Measurements from ENCODE around the gene UGT1A10. TPM values are rescaled to one million over a fixed set of nuclear protein-coding genes. Genes with fewer than 3 reads are reported as not detected.

UGT1A10 gene
- total and polyA plus RNA-seq, 2 of the 13 experiments (the other 11 are each of a cell fraction or from before 2014, with no cell fraction given) = not detected

DNA sequence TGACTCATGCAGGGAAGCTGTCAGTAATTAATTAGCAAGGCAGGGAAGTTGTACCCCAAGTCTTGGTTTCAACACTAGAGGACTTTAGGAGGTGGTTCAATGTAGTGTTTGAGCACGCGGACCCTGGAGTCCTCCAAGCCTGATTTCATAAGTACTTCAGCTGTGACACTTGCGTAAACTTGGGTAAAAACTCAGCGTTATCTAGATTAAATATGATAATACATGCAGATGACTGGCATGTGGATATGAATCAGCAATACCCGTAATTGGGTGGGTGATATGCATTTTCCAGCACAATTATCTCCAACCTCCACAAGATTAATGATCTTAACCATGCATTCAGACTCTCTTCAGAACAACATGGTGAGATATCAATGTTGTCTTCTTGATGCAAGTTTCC is 50.7 kb downstream of the UGT1A10 start (continued):
- TF ChIP-seq, protein P1, sequence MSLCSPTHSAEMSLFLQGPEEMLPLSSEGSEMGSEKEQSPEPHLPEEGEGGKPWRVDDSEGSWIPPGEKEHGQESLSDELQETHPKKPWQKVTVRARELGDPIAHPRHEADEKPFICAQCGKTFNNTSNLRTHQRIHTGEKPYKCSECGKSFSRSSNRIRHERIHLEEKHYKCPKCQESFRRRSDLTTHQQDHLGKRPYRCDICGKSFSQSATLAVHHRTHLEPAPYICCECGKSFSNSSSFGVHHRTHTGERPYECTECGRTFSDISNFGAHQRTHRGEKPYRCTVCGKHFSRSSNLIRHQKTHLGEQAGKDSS (CRISPR knock-in tag; IDR thresholded peaks at IDR 0.05; ENCODE audit: borderline replicate concordance, low read depth) = no peak
- TF ChIP-seq NCOA5 (CRISPR knock-in tag; IDR thresholded peaks at IDR 0.05) = no peak
- TF ChIP-seq, protein P2, sequence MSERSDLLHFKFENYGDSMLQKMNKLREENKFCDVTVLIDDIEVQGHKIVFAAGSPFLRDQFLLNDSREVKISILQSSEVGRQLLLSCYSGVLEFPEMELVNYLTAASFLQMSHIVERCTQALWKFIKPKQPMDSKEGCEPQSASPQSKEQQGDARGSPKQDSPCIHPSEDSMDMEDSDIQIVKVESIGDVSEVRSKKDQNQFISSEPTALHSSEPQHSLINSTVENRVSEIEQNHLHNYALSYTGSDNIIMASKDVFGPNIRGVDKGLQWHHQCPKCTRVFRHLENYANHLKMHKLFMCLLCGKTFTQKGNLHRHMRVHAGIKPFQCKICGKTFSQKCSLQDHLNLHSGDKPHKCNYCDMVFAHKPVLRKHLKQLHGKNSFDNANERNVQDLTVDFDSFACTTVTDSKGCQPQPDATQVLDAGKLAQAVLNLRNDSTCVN (CRISPR knock-in tag; IDR thresholded peaks at IDR 0.05; ENCODE audit: borderline replicate concordance) = no peak
- TF ChIP-seq, protein P3, sequence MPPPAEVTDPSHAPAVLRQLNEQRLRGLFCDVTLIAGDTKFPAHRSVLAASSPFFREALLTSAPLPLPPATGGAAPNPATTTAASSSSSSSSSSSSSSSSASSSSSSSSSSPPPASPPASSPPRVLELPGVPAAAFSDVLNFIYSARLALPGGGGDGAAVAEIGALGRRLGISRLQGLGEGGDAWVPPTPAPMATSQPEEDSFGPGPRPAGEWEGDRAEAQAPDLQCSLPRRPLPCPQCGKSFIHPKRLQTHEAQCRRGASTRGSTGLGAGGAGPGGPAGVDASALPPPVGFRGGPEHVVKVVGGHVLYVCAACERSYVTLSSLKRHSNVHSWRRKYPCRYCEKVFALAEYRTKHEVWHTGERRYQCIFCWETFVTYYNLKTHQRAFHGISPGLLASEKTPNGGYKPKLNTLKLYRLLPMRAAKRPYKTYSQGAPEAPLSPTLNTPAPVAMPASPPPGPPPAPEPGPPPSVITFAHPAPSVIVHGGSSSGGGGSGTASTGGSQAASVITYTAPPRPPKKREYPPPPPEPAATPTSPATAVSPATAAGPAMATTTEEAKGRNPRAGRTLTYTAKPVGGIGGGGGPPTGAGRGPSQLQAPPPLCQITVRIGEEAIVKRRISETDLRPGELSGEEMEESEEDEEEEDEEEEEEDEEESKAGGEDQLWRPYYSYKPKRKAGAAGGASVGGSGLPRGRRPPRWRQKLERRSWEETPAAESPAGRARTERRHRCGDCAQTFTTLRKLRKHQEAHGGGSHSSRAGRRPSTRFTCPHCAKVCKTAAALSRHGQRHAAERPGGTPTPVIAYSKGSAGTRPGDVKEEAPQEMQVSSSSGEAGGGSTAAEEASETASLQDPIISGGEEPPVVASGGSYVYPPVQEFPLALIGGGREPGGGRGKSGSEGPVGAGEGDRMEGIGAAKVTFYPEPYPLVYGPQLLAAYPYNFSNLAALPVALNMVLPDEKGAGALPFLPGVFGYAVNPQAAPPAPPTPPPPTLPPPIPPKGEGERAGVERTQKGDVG (CRISPR knock-in tag; IDR thresholded peaks at IDR 0.05; ENCODE audit: borderline replicate concordance) = no peak
- TF ChIP-seq MBD4 (IDR thresholded peaks at IDR 0.05; ENCODE audit: borderline replicate concordance, low read length) = no peak
- no peak for TF ChIP-seq FOXA1 (IDR thresholded peaks at IDR 0.05)
- no peak for TF ChIP-seq FOXA1 (CRISPR knock-in tag; IDR thresholded peaks at IDR 0.05)

DNA sequence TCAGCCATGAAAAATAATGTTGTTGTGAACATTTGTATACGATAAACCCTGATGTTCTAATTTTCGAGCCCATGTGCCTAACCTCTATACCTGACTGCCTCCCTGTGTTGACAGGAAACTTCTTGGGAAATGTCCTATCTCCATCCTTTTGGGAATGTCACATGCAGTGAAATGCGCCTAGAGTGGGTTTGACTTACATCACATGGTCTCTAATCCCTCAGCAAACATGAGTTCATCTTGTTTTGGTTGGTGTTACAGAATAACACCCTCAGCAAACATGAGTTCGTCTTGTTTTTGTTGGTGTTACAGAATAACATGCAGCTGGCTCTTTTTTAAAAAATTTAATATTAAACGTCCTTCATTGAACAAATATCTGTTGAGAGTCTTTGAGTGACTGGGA is 52.1 kb downstream of the UGT1A10 start:
- H3K27me3 ChIP-seq (ENCODE audit: control insufficient read depth in 1 of 2, insufficient read depth in 2 of 2, low read length in 2 of 2) = no peaks in the 10 kb centered on the region
- DNase-seq (ENCODE audit: low spot score) (no peak), ATAC-seq (no peak), FAIRE-seq (no peak)
- H3K36me3 ChIP-seq (replicated peaks in 1 of 2; ENCODE audit: control insufficient read depth in 1 of 2, insufficient read depth in 2 of 2, low read length in 2 of 2) = no peaks in the 10 kb centered on the region
- H3K9ac ChIP-seq (ENCODE audit: insufficient read depth, low read depth, low read length) = no peak overlapping the region
- no peak overlapping the region for H2AFZ ChIP-seq (ENCODE audit: low read length)
- H4K20me1 ChIP-seq (ENCODE audit: insufficient read depth, low read length) = no peaks in the 10 kb centered on the region
- no peaks in the 10 kb centered on the region for H3K4me1 ChIP-seq (ENCODE audit: insufficient read depth, low read length)
- POLR2A ChIA-PET = no interaction called here
- CTCF ChIA-PET (ENCODE audit: low intra/inter-chr PET ratio, low total read pairs) = no interaction called here
- in situ Hi-C loops (cut with HindIII; ENCODE audit: extremely low pct_ligation_motif_present, low pct_unique_long_range_greater_than_20kb) = no loop called here
- H3K79me2 ChIP-seq (ENCODE audit: insufficient read depth, low read length) = no peaks in the 10 kb centered on the region
- no peak overlapping the region for H3K4me3 ChIP-seq (replicated peaks in 1 of 3; ENCODE audit: insufficient read depth in 1 of 3, low read depth in 2 of 3, low read length in 3 of 3)
- no TSS peak for BruUV-seq (replicated peaks)
- H3K4me2 ChIP-seq (ENCODE audit: low read depth, low read length) = no peak overlapping the region
- no peaks in the 10 kb centered on the region for H3K9me3 ChIP-seq (ENCODE audit: low read length)
- intact Hi-C loops (cut with micrococcal nuclease; ENCODE audit: unreplicated experiment) = no loop called here
- WGBS (ENCODE audit: low lambda C conversion rate) = 36% methylated on average over 5 of the region's 5 CpGs
- no peak overlapping the region for H3K27ac ChIP-seq (ENCODE audit: extremely low read length, insufficient read depth, low read length)
- TF ChIP-seq ZNF430 (CRISPR knock-in tag; IDR thresholded peaks at IDR 0.05) (no peak), ZNF75D (CRISPR knock-in tag; IDR thresholded peaks at IDR 0.05; ENCODE audit: borderline replicate concordance) (no peak), SAP130 (CRISPR knock-in tag; IDR thresholded peaks at IDR 0.05; ENCODE audit: low read depth) (no peak), XRCC5 (optimal IDR thresholded peaks at IDR 0.05; ENCODE audit: low read length) (no peak), FOSL2 (CRISPR knock-in tag; IDR thresholded peaks at IDR 0.05) (peak; percentile 34; the same call in 1 of the 2 replicates), FOXA1 (IDR thresholded peaks at IDR 0.05) (no peak), FOXA1 (CRISPR knock-in tag; IDR thresholded peaks at IDR 0.05) (peak; percentile 41; the same call in 1 of the 2 replicates), CENPX (CRISPR knock-in tag; IDR thresholded peaks at IDR 0.05) (no peak), FOXA3 (CRISPR knock-in tag; IDR thresholded peaks at IDR 0.05) (peak; percentile 45; the same call in 1 of the 2 replicates), SATB2 (CRISPR knock-in tag; IDR thresholded peaks at IDR 0.05) (no peak), ADNP (CRISPR knock-in tag; IDR thresholded peaks at IDR 0.05) (no peak), FOXP1 (IDR thresholded peaks at IDR 0.05) (no peak), FOXP1 (CRISPR knock-in tag; IDR thresholded peaks at IDR 0.05) (peak; percentile 39; the same call in 1 of the 2 replicates), GATAD2A (CRISPR knock-in tag; IDR thresholded peaks at IDR 0.05) (peak; percentile 17; the same call in 1 of the 2 replicates)
- TF ChIP-seq, protein P4, sequence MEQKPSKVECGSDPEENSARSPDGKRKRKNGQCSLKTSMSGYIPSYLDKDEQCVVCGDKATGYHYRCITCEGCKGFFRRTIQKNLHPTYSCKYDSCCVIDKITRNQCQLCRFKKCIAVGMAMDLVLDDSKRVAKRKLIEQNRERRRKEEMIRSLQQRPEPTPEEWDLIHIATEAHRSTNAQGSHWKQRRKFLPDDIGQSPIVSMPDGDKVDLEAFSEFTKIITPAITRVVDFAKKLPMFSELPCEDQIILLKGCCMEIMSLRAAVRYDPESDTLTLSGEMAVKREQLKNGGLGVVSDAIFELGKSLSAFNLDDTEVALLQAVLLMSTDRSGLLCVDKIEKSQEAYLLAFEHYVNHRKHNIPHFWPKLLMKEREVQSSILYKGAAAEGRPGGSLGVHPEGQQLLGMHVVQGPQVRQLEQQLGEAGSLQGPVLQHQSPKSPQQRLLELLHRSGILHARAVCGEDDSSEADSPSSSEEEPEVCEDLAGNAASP (CRISPR knock-in tag; IDR thresholded peaks at IDR 0.05; ENCODE audit: borderline replicate concordance) = no peak
